Stimulated activated CD4-positive, alpha-beta T cell treated with anti-CD3 and anti-CD28 coated beads, TNF-alpha, amount 100 ng/mL, for 4 hours (primary cell): ENCODE data around the gene CEP112.
"Not testable (repeated sequence)": the region's sequence is repeated elsewhere in the genome, so short reads cannot be mapped to it uniquely, and the experiment has no call there.

Source experiments
- DNase-seq, 3 experiments: peaks; one replicate each; pipeline ENCODE4 v3.0.0-alpha.2; 2020; ENCODE audit warnings: low read depth in 3 of 3

CEP112 gene

DNA sequence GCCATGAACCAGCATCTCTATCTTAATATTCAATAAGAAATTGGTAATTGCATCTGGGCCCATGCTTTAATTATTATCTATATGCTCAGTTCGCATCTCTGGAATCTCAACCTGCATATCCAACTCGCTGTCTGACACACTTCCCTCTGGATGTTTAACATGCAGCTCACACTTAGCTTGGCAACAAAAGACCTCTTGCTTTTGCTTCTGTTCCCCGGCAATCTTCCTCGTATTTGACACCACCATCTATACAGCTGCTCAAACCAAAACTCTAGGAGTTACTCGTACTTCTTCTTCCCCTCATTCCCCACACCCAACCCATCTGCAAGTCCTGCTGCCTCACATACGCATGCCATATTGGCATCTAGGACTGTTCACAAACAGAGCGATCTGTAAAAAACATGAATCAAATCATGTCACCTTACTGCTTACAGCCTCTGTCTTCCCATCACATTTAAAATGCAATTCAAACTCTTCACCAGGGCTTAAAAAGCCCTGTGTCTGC is 300.6 kb downstream of the CEP112 start:
- DNase-seq, result no peak

DNA sequence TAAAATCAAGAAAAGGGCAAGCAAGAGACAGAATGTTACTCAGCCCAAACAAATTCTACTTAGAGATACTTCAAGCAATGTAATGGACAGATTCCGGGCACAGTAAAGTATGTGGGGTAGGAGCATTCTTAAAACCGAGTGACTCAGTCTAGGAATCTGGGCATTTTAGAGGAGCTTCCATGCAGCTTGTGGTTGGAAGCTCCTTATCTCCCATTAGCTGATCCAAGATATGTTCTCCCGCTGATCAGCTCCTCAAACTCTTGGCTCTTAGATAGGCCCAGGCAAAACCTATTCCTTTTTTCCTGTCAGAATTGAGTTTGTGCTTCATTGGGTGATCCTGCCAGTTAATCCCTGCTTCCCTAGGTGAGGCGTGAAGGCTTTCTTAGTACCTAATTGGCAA is 303.3 kb downstream of the CEP112 start:
- DNase-seq, result no peak

DNA sequence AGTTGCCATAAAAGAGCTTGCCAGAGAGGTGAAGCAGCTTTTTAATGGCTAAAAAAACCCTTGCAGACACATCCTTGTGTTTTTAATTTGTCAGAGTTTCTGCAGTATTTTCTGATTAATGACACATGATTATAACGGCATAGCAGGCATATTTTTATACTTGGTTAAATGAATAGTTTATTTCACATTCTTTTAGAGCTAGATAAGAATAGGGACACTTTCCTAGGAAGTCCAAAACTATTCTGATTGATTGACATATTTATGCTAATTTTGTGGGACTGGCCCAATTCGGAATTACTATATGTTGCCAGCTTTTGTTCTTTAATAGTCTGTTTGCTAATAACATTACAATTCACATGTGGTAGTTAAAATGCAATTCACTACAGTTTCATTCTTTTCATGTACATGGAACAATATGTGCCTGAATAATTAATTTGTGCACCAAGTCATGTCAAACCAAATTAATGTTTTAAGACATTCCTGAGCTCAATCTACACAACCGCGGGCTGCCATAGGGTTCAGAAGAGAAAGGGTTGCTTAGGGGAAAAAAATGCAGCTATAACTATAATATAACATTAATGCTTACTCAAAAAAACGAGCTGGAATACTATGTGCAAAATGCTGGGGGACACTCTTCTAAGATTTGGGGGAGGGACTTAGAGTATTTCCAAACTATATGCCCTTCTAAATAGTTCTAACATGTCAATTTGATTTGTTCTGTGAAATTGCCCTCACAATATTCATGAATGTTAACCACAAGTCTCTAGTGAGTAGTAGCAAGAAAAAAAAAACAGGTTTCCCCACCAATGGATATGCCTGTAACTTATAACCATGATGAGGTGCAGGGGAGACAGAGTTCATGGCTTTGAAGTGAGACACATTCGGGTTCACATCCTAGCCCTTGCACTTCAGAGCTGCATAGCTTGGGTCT is 305.4 kb downstream of the CEP112 start:
- DNase-seq, result no peak

DNA sequence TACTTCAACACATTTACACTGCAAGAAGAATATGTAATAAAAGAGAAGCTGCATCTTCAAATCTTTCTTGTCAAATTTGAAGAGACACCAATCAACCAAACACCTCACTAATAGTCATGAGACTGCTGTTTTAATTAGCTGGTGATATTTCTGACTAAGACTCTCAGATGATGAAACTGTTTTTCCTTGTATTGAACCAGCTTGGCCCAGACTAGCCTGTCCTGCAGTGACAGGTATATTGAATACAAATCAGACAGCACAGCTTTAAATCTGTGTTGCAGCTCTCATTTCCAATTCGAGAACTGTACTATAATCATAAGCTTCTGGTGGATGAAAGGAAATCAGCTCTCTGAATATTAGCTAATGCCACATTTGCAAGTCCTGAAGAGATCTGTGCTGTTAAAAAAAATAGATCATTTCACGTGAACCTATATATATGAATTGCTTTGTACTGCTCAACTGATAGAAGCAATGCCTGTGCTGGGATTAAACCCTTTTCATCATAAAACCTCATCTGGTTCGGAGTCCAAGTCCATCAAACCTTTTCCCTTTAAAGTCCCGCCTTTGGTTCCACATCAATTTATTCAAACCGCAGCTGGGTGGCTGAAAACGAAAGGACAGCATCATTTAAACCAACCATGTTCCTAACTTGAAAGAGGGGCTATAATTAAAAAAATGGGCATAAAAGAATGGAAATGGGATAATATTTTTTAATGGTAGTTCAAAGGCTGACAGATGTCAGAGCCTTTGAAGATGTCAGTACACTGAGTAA is 306.2 kb downstream of the CEP112 start:
- no peak for DNase-seq

DNA sequence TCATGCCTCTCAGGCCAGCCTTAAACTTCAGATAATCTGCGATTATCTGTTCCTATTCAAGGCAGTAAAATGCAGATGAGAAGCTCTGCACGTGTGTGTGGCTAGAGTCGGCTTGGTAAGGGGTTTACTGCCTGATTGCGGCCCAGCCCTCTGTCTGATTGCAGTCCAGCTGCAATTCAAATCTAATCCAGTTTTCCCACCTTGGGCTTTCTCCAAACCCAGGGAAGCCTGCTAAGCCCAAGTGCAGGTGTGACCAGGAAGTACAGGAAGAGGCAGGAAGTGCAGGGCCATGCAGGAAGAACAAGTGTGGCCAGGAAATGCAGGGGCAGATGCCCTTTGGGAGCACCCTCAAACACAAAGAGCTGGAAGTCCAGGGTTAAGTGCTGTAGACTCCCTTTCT is 314.9 kb downstream of the CEP112 start:
- no peak for DNase-seq

DNA sequence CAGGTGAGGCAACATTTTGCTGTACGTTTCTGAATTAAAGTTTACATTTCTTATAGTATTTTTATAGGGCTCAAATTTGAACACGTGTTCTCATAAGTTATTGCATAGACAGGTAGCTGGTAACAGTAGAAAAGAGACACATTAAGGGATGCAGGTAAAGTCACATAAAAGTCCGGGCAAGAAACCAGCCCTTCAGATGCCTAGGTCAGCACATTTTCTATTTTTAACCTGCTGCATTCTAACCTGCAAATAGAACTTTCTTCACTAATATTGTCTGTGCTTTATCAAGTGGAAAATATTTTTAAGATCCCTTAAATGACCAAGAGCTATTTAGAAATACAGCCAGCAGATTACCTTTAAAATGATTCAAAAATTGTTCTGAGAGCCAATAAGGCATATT is 323.1 kb downstream of the CEP112 start:
- no peak for DNase-seq

DNA sequence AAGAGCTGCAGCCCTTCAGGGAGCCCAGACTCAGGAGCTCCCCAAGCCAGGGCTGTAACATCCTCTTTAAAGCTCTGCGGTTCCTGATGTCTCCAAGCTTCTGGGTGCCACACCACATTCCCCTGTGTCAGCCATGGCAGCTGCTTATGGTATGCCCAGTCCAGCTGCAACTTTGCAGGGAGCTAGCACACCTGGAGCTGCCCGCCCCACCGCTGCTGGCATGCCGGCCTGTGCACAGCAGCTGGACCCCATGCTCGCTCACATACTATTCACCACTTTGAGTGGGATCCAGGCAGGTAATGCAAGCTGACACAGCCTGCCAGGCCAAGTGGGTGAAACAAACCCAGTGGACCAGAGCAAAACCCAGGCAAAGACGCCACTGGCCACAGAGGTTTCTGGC is 324.9 kb downstream of the CEP112 start:
- no peak for DNase-seq

DNA sequence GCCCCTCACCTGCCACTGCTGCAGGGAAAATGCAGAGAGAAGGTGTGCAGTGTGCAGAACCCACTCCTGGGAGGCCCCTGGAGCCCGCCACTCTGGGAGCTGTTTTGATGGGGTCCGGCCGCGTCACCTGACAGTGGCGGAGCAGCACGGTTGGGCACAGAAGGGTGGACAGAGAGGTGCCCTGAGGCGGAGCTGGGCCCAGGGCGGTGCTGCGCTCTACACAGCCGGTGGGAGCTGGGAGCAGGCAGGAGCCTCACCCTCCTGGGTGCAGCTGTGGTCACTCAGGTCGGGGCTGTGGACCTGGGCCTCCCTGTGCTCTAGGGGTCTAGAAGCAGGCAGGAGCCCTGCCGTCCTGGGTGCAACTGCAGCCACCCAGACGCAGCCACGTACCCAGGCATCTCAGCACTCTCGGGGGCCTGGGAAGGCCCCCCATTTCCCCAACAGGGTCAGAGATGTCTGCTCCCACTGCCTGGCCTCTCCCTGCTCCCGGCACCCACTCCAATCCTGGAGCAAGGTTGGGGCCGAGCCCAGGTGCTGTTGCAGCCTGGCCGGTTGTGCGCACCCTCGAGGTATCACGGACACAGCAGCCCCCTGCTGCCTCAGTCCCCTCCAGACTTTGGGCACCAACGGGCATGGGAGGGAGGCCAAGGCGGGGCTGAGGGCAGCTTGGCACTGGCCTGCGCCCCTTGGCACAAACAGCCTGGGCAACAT is 326.1 kb downstream of the CEP112 start:
- DNase-seq, result no peak

DNA sequence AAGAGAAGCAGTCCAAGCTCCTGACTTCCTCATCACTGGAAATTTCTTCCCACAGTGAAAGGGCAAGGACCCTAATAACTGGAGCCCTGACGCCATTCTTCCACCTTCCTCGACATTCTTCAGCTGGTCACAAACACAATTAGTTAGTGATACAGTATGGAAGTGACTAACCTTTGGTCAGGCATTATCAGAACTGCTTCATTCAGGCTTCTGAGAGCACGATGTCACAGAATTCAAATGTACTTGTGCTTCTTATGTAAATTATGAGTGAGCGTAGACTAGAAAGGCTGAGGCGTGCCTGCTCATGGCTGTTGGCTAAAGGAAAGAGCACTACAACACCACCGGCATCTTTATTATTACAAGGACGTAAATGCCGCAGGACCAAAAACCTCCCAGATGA is 327.5 kb downstream of the CEP112 start:
- DNase-seq, result no peak

DNA sequence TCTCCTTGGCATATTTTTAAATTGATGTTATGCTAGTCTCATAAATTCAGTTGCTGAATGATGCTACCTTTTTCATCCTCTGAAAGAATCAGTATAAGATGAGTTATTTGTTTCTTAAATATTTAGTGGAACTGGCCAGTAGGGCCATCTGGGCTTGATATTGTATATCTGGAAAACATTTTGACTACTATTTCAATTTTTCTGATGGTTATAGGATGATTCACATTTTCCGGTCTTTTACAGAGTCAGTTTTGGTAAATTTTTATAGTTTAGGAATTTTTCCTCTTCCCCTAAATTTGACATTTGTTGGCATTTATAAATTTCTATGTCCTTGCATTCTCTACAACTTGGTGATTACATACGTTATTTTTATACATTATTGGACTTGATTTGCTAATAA is 334.2 kb downstream of the CEP112 start:
- DNase-seq, result no peak

DNA sequence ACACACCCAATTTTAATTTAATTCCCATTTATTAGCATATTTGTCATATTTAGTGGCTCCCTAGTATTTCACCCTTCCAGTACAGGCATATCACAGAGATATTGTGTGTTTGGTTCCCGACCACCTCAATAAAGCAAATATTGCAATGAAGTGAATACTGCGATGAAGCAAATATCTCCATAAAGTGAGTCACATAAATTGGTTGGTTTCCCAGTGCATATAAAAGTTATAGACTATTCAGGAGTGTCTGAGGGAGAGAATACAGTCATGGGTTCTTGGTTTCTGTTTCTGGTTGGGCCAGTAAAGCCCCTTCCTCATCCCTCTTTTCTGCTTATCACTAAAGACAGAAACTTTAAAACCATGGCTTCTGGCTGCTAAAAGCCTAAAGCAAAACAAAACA is 335.1 kb downstream of the CEP112 start:
- no peak for DNase-seq

DNA sequence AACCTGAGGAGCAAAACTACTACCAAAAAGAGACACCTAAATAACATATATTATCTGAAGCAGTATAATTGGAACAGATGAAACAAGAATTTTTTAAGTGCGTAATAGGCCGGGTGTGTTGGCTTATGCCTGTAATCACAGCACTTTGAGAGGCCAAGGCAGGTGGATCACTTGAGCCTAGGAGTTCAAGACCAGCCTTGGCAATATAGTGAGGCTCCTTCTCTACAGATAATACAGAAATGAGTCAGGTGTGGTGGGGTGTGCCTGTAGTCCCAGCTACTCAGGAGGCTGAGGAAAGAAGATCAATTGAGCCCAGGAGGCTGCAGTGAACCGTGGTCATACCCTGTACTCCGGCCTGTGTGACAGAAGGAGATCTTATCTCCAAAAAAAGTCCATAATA is 336.3 kb downstream of the CEP112 start:
- DNase-seq, result no peak

DNA sequence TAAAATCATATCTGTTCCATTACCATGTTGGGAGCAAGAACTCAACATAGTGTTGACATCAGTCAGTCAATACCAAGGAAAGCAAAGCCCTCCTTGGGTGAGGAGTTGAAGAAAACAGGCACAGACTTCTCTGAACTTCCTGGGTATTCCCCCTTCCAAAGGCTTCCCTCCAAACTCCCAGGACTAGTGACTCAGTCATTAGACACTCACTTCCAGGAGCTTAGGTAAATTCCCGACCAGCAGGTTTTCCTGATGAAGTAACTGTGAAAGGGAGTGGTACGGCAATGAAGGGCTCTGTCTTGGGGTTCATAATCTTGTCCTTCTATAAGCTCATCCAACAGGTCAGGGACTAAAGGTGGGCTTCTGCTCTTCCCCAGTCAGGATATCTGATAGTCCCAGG is 336.7 kb downstream of the CEP112 start:
- DNase-seq, result no peak

DNA sequence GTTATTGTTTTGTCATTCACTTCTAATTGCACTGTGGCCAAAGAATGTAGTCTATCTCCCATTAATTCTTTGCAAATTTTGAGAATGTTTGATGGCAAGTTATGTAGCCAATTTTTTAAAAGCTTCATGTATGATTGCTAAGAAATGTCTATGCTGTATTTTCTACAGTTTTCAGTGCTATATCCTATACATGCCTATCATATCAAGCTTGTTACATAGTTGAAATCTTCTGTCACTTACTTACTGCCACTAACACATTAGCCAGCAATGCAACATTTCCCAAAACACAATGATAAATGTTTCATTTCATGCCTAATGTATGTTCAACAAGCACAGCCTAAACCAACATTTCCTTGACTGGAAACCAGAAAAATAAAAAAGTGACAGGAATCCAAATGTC is 338.1 kb downstream of the CEP112 start:
- no peak for DNase-seq

DNA sequence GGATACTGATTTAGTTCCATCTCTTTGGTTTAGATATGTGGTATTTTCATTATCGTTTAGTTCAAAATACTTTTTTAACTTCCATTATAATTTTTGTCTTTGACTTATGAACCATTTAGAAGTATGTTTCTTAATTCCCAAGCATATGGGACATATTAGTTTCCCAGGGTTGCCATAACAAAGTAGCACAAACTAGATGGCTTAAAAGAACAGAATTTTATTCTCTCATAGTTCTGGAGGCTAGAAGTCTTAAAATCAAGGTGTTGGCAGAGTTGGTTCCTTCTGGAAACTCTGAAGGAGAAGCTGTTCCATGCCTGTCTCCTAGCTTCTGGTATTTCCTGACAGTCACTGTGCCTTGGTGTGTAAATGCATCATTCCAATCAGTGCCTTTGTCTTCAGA is 339.0 kb downstream of the CEP112 start:
- DNase-seq, result no peak

DNA sequence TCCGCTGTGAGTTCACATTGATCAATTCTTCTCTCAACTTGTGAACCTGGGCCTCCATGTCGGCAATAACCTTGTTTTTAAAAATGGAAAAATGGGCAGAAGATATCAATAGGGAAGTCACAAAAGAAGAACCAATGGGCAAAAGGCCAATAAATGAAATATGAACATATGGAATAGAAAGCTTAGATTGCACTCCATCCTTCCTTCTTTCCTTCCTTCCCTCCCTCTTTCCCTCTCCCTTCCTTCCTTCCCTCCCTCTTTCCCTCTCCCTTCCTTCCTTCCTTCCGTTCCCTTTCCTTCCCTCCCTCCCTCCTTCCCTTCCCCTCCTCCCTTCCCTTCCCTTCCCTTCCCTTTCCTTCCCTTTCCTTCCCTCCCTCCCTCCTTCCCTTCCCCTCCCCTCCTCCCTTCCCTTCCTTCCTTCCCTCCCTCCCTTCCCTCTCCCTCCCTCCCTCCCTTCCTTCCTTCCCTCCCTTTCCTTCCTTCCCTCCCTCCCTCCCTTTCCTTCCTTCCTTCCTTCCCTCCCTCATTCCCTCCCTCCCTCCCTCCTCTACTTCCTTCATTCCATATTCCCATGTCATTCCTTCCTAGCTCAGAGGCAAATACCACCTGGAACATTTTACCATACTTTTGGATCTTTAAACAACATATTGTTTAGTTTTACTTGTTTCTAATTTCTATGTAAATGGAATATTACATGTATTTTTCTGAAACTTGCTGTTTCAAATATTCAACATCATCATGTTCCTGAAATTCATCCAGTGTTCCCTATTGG is 339.8 kb downstream of the CEP112 start:
- no peak for DNase-seq

DNA sequence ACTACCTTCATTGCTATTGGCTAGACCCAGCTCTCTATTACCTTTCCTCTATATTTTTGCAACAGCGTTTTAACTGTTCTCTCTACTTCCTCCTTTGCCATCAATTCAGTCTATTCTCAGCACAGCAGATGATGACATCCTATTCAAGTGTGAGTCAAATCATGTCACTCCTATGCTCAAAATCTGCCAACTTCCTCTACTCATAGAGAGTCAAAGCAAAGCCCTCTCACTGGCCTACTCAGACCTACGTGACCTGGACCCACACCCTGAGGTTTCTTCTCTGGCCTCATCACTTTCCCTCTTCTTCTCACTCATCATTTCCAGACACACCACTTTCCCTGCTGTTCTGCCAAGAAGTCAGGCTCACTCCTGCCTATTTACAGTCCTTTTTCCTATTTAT is 341.4 kb downstream of the CEP112 start:
- no peak for DNase-seq

DNA sequence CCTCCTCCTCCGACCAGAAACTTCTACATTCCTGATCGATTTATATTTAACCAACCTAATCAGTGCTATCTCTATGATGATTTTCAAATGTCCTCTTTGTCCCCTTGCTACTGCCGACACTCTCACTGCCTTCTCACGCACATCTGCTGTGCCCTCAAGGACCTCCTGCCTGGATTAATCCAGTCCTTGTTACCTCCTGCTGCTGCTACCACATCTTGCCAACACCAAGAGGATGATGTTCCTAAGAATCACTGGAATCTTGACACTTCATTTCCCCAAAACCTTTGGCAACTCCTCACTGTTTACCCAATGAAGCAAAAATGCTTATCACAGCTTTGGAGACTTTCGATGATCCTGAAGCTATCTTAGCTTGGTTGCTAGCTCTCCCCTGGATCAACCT is 343.2 kb downstream of the CEP112 start:
- DNase-seq, result no peak

DNA sequence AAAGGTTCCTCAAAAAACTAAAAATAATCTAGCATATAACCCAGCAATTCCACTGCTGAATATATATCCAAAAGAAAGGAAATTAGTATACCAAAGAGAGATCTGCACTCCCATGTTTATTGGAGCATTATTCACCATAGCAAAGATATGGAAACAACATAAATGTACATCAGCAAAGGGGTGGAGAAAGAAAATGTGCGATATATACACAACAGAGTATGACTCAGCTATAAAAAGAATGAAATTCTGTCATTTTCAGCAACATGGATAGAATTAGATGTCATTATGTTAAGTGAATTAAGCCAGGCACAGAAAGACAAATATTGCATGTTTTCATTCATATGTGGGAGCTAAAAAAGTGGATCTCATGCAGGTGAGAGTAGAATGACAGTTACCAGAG is 350.8 kb downstream of the CEP112 start:
- DNase-seq, result no peak

DNA sequence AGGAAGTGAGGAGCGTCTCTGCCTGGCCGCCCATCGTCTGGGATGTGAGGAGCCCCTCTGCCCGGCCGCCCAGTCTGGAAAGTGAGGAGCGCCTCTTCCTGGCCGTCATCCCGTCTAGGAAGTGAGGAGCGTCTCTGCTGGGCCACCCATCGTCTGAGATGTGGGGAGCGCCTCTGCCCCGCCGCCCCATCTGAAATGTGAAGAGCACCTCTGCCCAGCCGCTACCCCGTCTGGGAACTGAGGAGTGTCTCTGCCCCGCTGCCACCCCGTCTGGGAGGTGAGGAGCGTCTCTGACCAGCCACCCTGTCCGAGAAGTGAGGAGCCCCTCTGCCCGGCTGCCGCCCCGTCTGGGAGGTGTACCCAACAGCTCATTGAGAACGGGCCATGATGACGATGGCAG is 354.7 kb downstream of the CEP112 start:
- not testable (repeated sequence) for DNase-seq

DNA sequence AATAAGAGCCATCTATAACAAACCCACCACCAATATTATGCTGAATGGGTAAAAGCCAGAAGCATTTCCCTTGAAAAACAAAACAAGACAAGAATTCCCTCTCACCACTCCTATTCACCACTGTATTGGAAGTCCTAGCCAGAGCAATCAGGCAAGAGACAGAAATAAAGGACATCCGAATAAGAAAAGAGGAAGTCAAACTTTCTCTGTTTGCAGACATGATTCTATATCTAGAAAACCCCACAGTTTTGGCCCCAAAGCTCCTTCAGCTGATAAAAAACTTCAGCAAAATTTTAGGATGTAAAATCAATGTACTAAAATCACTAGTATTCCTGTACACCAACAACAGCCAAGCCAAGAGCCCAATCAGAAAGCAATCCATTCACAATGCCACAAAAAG is 358.7 kb downstream of the CEP112 start:
- no peak for DNase-seq

DNA sequence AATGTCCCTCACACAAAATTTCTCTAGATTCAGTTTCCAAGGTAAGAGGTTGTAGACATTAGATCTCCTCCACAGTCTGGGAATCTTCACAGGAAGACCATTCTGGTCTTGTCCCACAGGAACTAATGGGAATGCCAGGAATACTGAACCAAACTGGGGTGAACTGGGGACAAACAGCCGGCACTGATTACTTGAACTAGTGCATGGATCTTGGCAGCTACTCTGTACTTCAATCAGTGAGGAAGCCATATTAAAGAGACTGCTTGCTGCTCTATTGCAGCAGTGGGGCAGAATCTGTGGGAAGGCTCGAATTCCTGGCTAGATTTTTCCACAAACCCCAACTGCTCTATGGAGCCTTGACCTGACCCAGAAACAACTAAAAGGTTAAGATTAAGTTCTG is 361.6 kb downstream of the CEP112 start:
- DNase-seq, result no peak
